GM18870 (cell line): Measurements from ENCODE around the gene SNAPIN.

Experiments used
- ATAC-seq: cut with Tn5 transposase; IDR thresholded peaks from one replicate; pipeline ENCODE4 v1.9.1; 2021; ENCODE audit warnings: moderate library complexity; ENCODE audit not compliant: unreplicated experiment

Gene SNAPIN, protein sequence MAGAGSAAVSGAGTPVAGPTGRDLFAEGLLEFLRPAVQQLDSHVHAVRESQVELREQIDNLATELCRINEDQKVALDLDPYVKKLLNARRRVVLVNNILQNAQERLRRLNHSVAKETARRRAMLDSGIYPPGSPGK

DNA sequence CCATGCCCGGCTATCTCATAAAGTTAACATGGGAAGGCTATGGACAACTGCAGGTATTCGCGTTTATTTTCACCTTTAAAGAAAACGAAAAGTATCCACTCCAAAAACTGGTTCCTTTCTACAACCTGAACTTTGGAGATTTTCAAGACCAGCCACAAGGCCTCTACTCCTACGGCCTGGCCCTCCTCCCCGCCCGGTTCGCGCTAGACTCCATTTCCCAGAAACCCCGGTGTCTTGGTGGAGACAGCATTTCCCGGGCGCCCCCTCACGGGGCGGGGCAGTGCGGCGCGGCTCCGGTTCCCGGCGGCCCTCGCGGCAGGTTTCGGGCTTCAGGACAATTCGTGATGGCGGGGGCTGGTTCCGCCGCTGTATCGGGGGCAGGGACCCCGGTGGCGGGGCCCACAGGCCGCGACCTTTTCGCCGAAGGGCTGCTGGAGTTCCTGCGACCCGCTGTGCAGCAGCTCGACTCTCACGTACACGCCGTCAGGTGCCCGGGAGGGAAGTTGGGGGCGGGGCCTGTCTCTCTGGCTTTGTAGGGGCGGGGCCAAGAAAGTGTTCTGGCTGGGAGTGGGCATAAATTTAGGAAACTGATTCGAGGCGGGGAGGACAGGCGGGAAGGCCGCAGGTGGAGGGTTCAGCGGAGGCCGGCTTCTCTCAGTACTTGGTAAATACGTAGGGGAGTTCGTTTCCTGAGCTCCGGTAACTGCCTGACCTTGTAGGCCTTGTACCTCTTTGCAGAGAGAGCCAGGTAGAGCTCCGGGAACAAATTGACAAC lies at the start of gene SNAPIN:
SNAPIN (plus strand) TSS at position 304 of the 775 bp plus-strand sequence; CDS start at position 345, 41 bp downstream.
- peak; percentile 63 for ATAC-seq

DNA sequence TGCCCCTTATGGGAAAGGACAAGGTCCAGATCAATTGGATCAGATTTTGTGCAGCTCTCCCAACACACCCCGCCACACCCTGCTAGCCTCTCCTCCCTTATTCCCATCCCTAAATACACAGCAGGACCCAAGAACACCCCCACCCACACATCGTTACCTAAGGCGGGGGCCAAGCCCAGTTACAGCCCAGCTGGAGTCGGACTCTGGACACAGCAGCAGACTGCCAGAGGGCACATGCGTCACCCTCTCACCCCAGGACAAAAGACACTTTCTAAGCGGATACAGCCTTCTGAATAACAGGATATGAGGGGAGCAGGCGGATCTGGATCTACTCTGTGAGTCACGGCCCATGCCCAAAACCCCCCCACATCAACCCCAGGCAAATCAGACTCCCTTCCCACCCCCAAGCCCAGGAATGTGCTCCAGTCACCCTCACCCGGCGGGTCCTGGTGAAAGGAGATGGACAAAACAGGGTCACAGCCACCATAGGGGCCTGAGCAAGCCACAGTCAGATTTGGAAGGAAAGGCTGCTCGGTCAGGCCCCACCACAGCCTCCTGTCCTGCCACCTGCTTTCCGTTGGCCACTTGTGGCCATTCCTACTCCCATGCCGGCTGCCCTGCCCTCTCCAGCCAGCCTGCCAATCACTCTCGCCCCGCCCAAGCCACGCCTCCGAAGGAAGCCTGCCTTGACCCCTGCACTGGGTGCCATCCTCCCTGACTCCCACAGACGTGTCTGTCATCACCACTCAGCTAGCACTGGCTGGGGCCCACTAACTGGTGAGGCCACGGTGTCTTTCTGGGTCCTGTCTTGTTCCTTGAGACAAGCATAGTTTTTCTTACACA lies 49.5 kb upstream of the SNAPIN start:
- no peak for ATAC-seq

DNA sequence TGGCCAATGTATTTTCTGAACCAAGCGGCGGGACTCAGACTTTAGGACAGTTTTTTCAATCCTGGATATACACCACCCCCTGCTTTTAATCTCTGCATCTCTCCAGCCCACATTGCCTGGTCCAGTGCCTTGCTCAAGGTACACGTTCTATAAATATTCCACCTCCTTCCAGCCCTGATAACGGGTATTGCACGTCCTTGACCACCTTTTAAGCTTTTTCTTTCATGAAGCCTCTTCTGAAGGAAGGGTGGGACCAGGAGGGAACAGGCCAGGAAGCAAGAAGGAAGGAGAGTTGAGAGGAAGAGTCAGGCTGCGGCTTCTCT lies 49.0 kb upstream of the SNAPIN start:
- ATAC-seq = no peak

DNA sequence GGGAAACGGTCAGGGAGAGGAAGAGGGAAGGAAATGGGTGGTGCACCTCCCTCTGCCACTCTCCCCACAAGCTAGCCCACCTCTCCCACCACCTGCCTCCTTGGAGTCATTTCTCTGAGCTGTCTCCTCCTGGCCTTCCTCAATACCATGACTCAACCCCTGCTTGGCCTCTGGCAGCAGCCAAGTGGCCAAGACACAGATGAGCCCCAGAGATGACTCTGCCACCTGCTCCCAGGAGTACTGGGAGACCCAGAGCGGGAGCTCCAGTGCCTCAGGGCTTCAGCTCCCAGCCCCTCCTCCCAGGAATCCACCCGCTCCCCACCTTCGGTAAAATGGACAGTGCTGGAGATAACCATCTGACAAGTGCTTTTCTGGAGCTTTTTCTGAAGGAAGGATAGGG lies 48.2 kb upstream of the SNAPIN start:
- ATAC-seq = no peak

DNA sequence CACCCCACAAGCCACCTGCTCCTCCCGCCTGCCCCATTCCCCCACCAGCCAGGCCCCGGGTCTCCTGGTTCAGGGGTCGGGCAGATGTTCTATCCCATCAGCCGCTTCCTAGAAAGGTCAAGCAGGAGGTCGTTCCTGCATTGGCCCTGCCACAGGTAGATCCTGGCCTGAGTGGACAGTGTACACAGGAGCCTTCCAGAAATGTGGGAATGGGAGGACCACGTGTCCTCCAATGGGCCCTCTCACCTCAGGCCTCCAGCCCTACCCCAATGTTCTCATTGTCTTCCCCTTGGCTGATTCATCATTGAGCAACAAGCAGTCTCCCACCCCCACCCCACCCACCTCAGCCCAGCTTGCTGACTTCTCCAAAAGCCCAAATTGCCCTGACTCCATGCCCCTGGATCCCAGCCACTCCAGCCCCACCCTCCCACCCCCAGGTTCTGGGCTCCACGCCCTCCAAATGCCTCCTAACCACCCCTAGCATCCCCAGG lies 47.6 kb upstream of the SNAPIN start:
- ATAC-seq = no peak

DNA sequence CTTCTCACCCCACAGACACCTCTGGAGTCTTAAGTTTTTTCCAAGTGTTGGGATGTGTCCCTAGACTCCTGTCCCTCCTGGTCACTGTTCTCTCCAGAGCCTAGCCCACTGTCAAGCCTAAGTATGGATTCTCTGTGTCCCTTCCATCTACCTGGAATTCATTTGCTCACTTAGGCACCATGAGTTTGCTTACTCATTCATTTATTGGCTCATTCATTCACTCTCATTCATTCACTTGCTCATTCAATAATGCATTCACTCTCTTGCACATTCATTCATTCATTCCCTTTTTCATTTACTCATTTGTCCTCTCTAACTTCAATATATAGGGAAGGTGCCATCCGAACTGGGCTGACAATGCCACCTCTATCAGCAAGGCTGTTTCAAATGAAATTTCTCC lies 47.1 kb upstream of the SNAPIN start:
- no peak for ATAC-seq

DNA sequence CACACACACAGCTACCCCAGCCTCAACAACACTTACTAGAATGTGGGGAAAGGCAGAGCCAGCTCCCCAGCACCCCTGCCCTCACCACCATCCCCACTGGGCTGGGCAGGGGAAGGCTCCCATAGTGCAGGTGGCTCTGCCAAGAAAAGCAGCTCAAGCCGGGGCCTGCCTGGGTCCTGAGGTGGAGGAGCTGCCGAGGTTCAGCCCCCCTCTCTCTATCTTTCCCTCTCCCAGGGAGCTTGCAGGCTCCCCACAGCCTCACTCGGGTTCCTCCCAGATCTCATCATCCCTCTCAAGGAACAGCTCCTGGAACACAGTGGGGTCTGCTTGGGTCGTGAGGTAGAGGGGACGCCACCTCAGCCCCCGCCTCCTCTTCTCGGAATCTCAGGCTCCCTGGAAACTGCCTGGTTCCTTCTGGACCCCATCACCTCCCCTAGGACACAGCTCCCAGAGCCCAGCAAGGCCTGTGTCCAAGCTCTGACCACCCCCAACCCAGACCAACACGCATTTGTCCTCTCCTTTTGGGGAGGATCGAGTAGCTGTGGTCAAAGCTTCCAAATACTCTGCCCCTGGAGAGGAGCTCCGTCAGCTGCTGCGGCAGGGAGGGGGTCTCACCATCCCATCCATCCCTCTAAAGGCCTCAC lies 46.3 kb upstream of the SNAPIN start:
- no peak for ATAC-seq

DNA sequence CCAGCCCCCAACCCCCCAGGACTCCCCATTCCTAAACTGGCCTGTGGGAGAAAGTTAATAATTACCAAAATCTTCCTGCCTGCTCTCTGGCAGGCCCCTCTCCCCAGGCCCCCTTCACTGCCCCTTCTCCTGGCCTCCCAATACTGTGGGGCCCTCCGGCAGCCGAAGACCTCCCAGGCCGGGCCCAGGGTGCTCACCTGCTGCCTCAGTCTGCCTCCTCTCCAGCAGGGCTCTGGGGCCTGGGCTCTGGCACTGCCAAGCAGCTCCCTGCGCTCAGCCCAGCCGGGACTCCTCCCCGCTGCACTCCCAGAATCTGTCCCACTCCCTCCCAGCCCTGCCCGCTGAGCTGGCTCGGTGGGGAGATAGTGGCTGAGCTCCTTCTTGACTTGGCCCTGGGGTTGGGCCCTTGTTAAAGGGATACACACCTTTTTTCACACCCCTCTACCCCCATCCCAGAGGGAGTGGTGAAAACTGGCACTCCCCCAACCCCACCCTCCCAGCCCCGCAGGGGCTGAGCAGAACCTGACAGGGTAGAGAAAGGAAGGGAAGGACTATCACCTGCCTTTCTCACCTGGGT lies 45.7 kb upstream of the SNAPIN start, which contains the start of gene S100A16:
S100A16 (minus strand) TSS at position 383 of the 577 bp plus-strand sequence. CDS start 4,986 bp downstream, outside the sequence.
- no peak for ATAC-seq

DNA sequence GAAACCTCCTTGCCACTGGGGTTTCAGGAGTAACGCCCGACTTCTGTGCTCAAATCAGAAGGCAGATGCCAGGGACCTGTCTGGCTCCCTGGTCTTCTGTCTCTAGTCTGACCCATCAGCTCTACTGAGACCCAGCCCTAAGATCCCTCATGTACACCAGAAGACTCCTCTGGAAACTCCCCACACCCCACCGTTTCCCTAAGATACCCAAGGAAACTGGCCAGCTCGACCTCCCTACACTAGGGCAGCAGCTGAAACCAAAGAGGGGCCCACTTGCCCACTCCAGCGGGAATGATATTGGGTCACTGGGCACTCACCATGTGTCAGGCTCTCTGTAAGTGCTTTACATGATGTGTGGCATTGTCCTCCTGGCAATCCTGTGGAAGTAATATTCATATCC lies 45.1 kb upstream of the SNAPIN start:
- no peak for ATAC-seq

DNA sequence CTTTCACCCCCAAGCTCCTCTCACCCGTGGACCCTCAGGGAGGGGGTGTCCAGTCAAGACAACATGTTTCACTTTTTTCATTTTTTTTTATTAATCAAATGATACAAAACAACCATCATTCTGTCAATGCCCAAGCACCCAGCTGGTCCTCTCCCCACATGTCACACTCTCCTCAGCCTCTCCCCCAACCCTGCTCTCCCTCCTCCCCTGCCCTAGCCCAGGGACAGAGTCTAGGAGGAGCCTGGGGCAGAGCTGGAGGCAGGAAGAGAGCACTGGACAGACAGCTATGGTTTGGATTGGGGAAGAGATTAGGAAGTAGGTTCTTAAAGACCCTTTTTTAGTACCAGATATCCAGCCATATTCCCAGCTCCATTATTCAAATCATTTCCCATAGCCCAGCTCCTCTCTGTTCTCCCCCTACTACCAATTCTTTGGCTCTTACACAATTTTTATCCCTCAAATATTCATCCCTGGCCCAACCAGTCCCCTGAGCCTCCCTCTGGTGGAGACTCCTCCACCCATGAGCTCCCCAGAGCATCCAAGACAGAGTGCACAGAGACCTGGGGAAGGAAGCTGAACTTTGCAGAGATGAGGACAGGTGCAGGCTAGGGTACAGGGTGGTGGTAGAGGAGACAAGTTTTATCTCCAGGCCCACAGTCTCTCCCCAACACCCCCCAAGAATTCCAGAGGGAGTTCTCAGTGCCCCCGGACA lies 44.2 kb upstream of the SNAPIN start:
- no peak for ATAC-seq

DNA sequence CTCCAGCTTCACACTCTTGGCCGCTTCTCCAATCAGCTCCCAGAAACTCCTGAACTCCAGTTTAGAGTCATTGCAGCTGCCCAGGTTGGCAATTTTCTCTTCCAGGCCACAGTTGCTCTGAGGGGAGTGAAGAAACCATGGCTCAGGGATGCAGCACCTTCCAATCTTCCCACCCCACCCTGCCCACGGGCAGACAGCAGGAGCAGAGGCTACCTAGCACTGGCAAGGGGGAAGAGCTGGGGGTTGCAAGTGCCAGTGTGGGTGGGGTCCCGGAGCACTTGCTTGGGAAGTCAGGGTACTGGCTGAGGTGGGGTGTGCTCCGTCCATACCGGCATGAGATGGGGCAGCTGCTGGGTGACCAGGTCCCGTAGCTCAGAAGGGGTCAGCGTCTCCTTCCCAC lies 43.6 kb upstream of the SNAPIN start:
- no peak for ATAC-seq

DNA sequence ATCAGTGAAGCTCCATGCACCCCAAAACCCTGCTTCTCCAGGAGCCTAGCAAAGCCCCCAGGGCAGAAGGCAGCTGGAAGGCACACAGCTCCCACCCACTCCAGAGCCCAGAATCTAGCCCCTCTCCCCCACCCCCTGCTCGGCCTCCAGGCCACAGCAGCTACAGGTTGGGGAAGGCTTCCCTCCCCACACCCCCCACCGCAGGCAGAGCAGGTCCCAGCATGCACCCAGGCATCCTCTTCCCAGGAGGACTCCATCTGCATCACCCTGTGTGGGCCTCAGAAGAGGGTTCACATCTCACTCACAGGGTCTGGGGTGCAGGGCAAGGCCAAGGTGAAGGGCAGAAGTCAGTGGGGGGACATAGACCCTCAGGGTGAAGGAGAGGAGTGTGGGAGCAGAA lies 43.1 kb upstream of the SNAPIN start:
- no peak for ATAC-seq

DNA sequence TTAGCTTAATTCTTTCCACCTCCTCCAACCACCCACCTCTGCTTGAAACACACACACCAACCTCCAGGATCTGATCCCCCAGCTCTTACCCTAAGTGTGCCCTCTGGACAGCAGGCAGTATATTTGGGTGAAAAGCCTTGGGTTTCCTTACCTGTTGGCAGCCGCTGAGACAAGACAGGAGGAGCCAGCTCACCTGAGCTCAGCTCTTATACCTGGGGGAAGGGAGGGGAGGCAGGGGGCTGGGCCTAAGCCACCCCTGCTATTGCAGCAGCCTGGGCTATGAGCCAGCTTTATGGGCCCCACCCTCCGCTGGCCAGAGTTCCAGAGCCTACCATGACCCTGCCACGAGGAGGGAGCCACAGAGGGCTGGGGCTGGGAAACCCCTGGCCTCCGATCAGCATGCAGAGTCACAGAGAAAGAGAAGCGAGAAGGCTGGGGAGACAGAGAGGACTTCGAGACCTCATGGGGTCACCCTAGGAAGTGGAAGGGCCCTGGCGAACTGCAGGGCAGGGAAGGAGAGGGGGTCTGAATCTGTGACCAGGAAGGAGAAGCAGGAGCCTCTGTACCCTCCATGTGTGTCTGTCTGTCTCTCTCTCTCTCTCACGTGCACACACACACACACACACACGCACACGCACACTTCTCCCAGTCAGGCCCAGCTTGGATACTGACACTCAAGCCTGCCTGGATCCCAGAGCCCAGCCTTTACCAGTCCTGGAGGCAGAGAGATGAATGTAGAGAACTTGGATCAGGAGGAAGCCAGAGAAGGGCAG lies 42.2 kb upstream of the SNAPIN start, which contains the start of gene S100A14:
S100A14 (minus strand) TSS at position 182 of the 773 bp plus-strand sequence. CDS start 467 bp downstream, outside the sequence.
- no peak for ATAC-seq

DNA sequence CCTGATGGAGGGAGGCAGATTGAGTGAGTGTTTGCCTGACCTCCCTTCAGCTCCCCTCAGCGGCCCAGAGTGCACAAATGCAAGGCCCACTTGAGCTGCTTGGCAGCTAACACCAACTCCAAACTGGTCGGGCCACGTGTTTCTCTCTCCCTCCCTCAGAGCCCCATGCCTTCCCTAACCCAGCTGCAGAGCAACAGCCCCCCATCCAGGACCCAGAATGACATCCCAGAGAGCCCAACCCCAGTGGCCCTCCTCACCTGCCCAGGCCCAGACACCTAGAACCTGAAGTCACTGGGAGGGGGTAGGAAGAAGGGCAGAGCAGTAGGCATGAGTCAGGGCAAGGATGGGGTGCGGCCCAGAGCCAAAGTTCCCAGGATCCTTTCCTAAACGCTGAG lies 41.6 kb upstream of the SNAPIN start:
- no peak for ATAC-seq

DNA sequence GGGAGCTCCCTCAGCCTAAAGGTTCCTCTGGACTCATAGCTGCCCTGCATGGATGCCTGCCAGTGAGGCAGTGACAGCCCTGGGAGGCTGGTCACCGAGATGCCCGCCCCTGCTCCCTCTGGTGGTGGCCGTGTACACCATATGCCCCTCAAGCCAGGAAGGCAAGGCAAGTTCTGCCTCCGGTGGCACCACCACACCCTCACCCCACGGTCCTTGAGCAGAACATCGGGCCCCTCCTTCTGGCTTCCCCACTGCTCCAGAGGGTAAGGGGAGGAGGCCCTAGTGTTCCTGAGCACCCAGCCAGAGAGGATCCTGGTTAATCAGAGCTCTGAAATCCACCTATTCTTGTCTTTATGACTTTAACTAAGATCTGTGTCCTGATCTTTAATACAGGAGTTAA lies 40.8 kb upstream of the SNAPIN start:
- no peak for ATAC-seq

DNA sequence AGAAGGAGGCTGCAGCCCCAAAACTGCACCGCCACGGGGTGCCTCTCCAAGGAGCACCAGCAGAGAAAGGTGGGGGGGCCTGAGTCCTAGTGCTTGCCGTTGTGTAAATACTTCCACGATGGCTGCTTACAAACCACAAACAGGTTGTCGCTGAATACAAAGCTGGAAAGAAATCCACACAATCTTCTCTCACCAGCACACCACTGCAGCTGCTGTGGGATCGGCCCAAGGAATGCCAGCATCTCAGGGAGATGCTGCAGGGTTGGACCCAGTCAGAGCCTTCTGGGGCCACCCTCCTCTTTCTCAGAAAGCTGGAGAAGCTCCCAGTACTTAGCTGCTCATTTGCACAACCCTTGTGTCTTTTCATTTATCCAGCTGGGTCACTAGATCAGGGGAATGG lies 39.3 kb upstream of the SNAPIN start:
- ATAC-seq = no peak

DNA sequence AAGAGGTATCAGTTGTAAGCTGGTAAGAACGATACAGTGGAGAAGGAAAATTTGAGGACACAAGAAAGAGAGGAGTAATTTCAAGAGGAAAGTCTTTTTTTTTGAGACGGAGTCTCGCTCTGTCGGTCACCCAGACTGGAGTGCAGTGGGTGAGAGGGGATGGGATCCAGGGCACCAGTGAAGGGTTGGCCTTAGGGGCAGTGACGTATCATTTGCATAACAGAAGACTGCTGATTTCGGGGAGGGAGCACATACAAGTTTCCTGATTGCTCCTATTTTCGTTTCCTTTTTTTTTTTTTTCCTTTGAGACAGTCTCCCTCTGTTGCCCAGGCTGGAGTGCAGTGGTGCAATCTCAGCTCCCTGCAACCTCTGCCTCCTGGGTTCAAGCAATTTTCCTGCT lies 35.4 kb upstream of the SNAPIN start:
- ATAC-seq = no peak

DNA sequence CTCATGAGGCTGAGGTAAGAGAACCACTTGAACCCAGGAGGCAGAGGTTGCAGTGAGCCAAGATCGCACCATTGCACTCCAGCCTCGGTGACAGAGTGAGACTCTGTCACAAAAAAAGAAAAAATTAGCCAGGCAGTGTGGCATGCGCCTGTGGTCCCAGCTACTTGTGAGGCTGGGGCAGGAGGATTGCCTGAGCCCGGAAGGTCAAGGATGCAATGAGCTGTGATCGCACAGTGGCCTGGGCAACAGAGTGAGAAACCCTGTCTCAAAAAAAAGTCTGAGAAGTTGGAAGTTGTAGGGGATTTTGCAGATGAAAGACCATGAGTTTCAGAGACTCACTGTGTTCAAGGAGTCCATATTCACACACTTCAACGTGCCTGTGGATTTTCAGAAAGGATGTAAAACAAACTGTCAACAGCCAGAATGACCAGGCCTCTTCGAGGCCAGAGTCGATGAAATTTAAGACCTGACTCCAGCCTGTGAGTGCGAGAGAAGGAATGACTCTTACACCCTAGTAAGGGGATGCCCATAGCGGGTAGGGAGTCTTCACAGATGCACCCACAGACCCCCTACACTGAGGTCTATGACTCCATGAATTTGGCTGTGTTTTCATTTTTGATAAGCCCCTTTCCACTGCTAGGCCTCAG lies 33.4 kb upstream of the SNAPIN start:
- ATAC-seq = no peak

DNA sequence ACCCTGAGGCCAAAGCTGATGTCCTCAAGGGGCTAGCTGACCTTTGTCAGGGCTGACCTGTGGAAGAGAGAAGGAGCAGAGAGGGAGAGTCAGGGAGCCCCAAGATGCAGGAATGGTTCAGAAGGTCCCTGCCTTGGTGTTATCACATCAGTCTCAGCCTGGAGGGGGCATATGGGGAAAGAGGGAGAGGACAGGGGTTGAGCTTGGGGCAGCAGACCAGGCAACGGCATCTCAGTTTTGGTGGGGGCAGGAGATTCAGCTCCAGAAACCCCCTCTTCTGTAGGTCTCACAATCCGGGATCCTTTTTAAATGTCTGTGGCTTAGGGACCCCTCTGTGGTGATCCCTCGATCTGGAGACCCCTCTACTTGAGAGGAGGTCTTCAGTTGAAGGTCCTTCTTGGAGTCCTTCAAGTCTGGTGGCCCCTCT lies 32.0 kb upstream of the SNAPIN start:
- ATAC-seq = no peak
